H1 (cell line): ENCODE results near the gene MEF2C. TPM values are rescaled to one million over a fixed set of nuclear protein-coding genes. Genes with fewer than 3 reads are reported as not detected.

ENCODE experiments used
- CTCF ChIA-PET: fragments of 300-600 bp; sonication (Branson Sonifier 250); formaldehyde crosslinking; loops from one replicate; lab custom pipeline; 2021; ENCODE audit not compliant: partially characterized antibody; lab: Charles Lee
- POLR2A ChIA-PET: fragments of 300-600 bp; sonication (Branson Sonifier 250); formaldehyde crosslinking; loops from one replicate; lab custom pipeline; 2021; ENCODE audit warnings: inconsistent platforms; ENCODE audit not compliant: partially characterized antibody; lab: Charles Lee
- DNase-seq, 2 experiments: peaks; one replicate each; pipeline versions ENCODE4 v3.0.0 to v3.0.0-alpha.2; 2010 to 2022; ENCODE audit warnings: low spot score in 2 of 2, low read depth in 1 of 2, mixed read lengths in 1 of 2
- FAIRE-seq: peaks from 2 replicates; lab custom pipeline; 2011; peaks lifted over from hg19 to GRCh38; lab: Jason Lieb, UNC
- H2AFZ ChIP-seq: 2 replicates; pipeline ENCODE4 v1.8.1; 2012; ENCODE audit warnings: low read length, inconsistent platforms
- H2AK5ac ChIP-seq: 2 replicates; pipeline ENCODE4 v1.6.1; 2013; ENCODE audit warnings: low read depth, low read length
- H2BK120ac ChIP-seq: replicated peaks from 2 replicates; pipeline ENCODE3; 2013; ENCODE audit warnings: low read depth, low read length, inconsistent platforms
- H2BK12ac ChIP-seq: 2 replicates; pipeline ENCODE4 v1.6.1; 2013; ENCODE audit warnings: low read depth, low read length
- H2BK15ac ChIP-seq: 2 replicates; pipeline ENCODE4 v1.6.1; 2013; ENCODE audit warnings: low read length
- H2BK20ac ChIP-seq: 2 replicates; pipeline ENCODE4 v1.6.1; 2013; ENCODE audit warnings: low read length
- H2BK5ac ChIP-seq: 2 replicates; pipeline ENCODE4 v1.6.1; 2013; ENCODE audit warnings: low read depth, low read length
- H3K14ac ChIP-seq: 2 replicates; pipeline ENCODE4 v1.6.1; 2013; ENCODE audit warnings: inconsistent platforms; ENCODE audit not compliant: insufficient read length
- H3K18ac ChIP-seq: 2 replicates; pipeline ENCODE4 v1.6.1; 2013; ENCODE audit warnings: low read length; ENCODE audit errors: extremely low read depth
- H3K23ac ChIP-seq: 2 replicates; pipeline ENCODE4 v1.6.1; 2013; ENCODE audit warnings: inconsistent platforms; ENCODE audit not compliant: insufficient read length
- H3K23me2 ChIP-seq: 2 replicates; pipeline ENCODE4 v1.6.1; 2013; ENCODE audit warnings: low read depth, low read length
- H3K27ac ChIP-seq: 2 replicates; pipeline ENCODE4 v1.6.1; 2011; ENCODE audit warnings: low read depth, low read length, inconsistent platforms
- H3K27me3 ChIP-seq, 4 experiments: replicated peaks in 1 of 4; 1 replicate in 1 of 4; 2 replicates in 3 of 4; pipeline versions ENCODE4 v1.6.1 to v1.8.1; 2011 to 2013; ENCODE audit warnings: low read length in 3 of 4, mild to moderate bottlenecking in 3 of 4, inconsistent platforms in 2 of 4, mixed read lengths in 2 of 4, moderate library complexity in 1 of 4; ENCODE audit not compliant: control insufficient read depth in 3 of 4, insufficient read depth in 3 of 4; ENCODE audit errors: extremely low read depth in 1 of 4
- H3K36me3 ChIP-seq, 4 experiments: 2 replicates each; pipeline versions ENCODE4 v1.6.1 to v1.8.1; 2011 to 2013; ENCODE audit warnings: mild to moderate bottlenecking in 4 of 4, low read length in 3 of 4, moderate library complexity in 2 of 4, control low read depth in 1 of 4, inconsistent platforms in 1 of 4; ENCODE audit not compliant: insufficient read depth in 4 of 4, control insufficient read depth in 2 of 4
- H3K4ac ChIP-seq: replicated peaks from 2 replicates; pipeline ENCODE3; 2013; ENCODE audit warnings: low read length, low read depth, mixed read lengths, inconsistent platforms; ENCODE audit not compliant: insufficient read length
- H3K4me1 ChIP-seq, 4 experiments: replicated peaks in 1 of 4; 1 replicate in 1 of 4; 2 replicates in 3 of 4; pipeline versions ENCODE4 v1.6.1 to v1.8.1; 2011 to 2013; ENCODE audit warnings: low read length in 3 of 4, inconsistent platforms in 2 of 4, mixed read lengths in 1 of 4; ENCODE audit not compliant: insufficient read depth in 4 of 4, control insufficient read depth in 3 of 4
- H3K4me2 ChIP-seq, 2 experiments: 2 replicates each; pipeline versions ENCODE4 v1.6.1 to v1.8.1; 2011 to 2013; ENCODE audit warnings: low read depth in 2 of 2, low read length in 2 of 2, control low read depth in 1 of 2, inconsistent platforms in 1 of 2, mild to moderate bottlenecking in 1 of 2; ENCODE audit not compliant: insufficient read depth in 1 of 2
- H3K4me3 ChIP-seq, 4 experiments: fragments of 200-600, 300-600 bp in 1 of 4; sonication (generic), shearing (Covaris generic), sonication (Bioruptor Twin) in 1 of 4; 2 replicates each; pipeline versions ENCODE4 v1.5.1 to v1.8.1; 2011 to 2016; ENCODE audit warnings: low read length in 4 of 4, low read depth in 3 of 4, control low read depth in 2 of 4, inconsistent platforms in 2 of 4, mild to moderate bottlenecking in 2 of 4, mixed read lengths in 1 of 4, moderate library complexity in 1 of 4; ENCODE audit not compliant: insufficient read depth in 2 of 4; ENCODE audit errors: extremely low read depth in 1 of 4
- H3K56ac ChIP-seq: replicated peaks from 2 replicates; pipeline ENCODE3; 2013; ENCODE audit warnings: low read depth, mild to moderate bottlenecking, mixed read lengths, low read length, inconsistent platforms; ENCODE audit not compliant: insufficient read length
- H3K79me1 ChIP-seq: 2 replicates; pipeline ENCODE4 v1.6.1; 2013; ENCODE audit warnings: low read depth, low read length, control low read depth
- H3K79me2 ChIP-seq, 2 experiments: 2 replicates each; pipeline versions ENCODE4 v1.6.1 to v1.8.1; 2012 to 2013; ENCODE audit warnings: low read length in 2 of 2, mild to moderate bottlenecking in 2 of 2, inconsistent platforms in 1 of 2; ENCODE audit not compliant: insufficient read depth in 2 of 2, control insufficient read depth in 1 of 2
- H3K9ac ChIP-seq, 4 experiments: replicated peaks in 1 of 4; 1 replicate in 1 of 4; 2 replicates in 3 of 4; pipeline versions ENCODE4 v1.6.1 to v1.8.1; 2011 to 2013; ENCODE audit warnings: low read depth in 3 of 4, low read length in 3 of 4, control low read depth in 2 of 4, mild to moderate bottlenecking in 2 of 4, moderate library complexity in 2 of 4, inconsistent platforms in 1 of 4; ENCODE audit errors: extremely low read depth in 1 of 4
- H3K9me3 ChIP-seq, 2 experiments: 2 replicates each; pipeline versions ENCODE4 v1.6.1 to v1.8.1; 2012 to 2013; ENCODE audit warnings: mild to moderate bottlenecking in 2 of 2, moderate library complexity in 2 of 2, control low read depth in 1 of 2, inconsistent platforms in 1 of 2, low read depth in 1 of 2, low read length in 1 of 2, mixed read lengths in 1 of 2; ENCODE audit not compliant: insufficient read depth in 2 of 2
- H4K20me1 ChIP-seq, 2 experiments: replicated peaks in 1 of 2; 2 replicates each; pipeline versions ENCODE3 to v1.8.1; 2011 to 2013; ENCODE audit warnings: inconsistent platforms in 2 of 2, low read length in 2 of 2, mild to moderate bottlenecking in 1 of 2; ENCODE audit not compliant: insufficient read depth in 2 of 2, control insufficient read depth in 1 of 2
- H4K5ac ChIP-seq: 2 replicates; pipeline ENCODE4 v1.6.1; 2013; ENCODE audit warnings: low read length, low read depth, mixed read lengths, inconsistent platforms; ENCODE audit not compliant: insufficient read length
- H4K8ac ChIP-seq: 2 replicates; pipeline ENCODE4 v1.8.0; 2013; ENCODE audit warnings: mild to moderate bottlenecking, moderate library complexity, low read length, inconsistent platforms; ENCODE audit not compliant: insufficient read depth; ENCODE audit errors: extremely low read depth
- H4K91ac ChIP-seq: replicated peaks from 2 replicates; pipeline ENCODE3; 2013; ENCODE audit warnings: low read length, mixed read lengths, inconsistent platforms; ENCODE audit not compliant: insufficient read length
- CHD2 ChIP-seq: IDR thresholded peaks from 2 replicates; pipeline ENCODE4 v1.6.1; 2012; ENCODE audit warnings: low read length, improper control_type of control experiment
- JUN ChIP-seq: IDR thresholded peaks from 2 replicates; pipeline ENCODE4 v1.6.1; 2011; ENCODE audit warnings: low read depth, mild to moderate bottlenecking, improper control_type of control experiment, low read length
- KDM4A ChIP-seq: IDR thresholded peaks from one replicate; pipeline ENCODE4 v1.7.1; 2012; ENCODE audit warnings: low read depth, mild to moderate bottlenecking, moderate library complexity, low read length, inconsistent platforms; ENCODE audit not compliant: severe bottlenecking
- NANOG ChIP-seq: IDR thresholded peaks from 2 replicates; pipeline ENCODE4 v1.6.1; 2011; ENCODE audit warnings: low read length, low read depth, mild to moderate bottlenecking, inconsistent platforms; ENCODE audit not compliant: insufficient read depth, poor library complexity, severe bottlenecking
- POLR2A ChIP-seq, 2 experiments: IDR thresholded peaks; 1 replicate in 1 of 2; 2 replicates in 1 of 2; pipeline ENCODE4 v1.6.1; 2011; ENCODE audit warnings: low read depth in 2 of 2, low read length in 2 of 2, mild to moderate bottlenecking in 2 of 2; ENCODE audit errors: control extremely low read depth in 1 of 2
- RBBP5 ChIP-seq: IDR thresholded peaks from 2 replicates; pipeline ENCODE4 v1.7.1; 2012; ENCODE audit warnings: low read depth, mild to moderate bottlenecking, inconsistent platforms, low read length, moderate library complexity, borderline replicate concordance
- TEAD4 ChIP-seq: IDR thresholded peaks from 2 replicates; pipeline ENCODE4 v1.6.1; 2012; ENCODE audit warnings: low read depth, low read length, inconsistent platforms, mixed read lengths
- WGBS, 2 experiments: shearing (Covaris generic) in 1 of 2; methylation state at CpG; one replicate each; pipeline versions ENCODE4 v1.1.6 to v1.1.7; 2013 to 2015; ENCODE audit warnings: low lambda C conversion rate in 2 of 2, mixed read lengths in 2 of 2, inconsistent platforms in 1 of 2, low coverage in 1 of 2, missing lambda C conversion rate in 1 of 2; ENCODE audit not compliant: insufficient replicate concordance in 2 of 2, insufficient coverage in 1 of 2, insufficient read length in 1 of 2; ENCODE audit errors: extremely low coverage in 1 of 2, missing lambda C conversion rate in 1 of 2; 5-methylcytosine and 5-hydroxymethylcytosine counted together
- polyA plus RNA-seq, 7 experiments: library from polyadenylated mRNA; depleted of rRNA in 3 of 7; stranded (reverse) in 5 of 7; unstranded in 2 of 7; fragments of >200 nt in 5 of 7; fragments of 200-250 nt in 2 of 7; gene quantifications; 1 replicate in 5 of 7; 2 replicates in 1 of 7; 4 replicates in 1 of 7; pipeline versions ENCODE4 v1.2.1 to v1.2.3, GENCODE V29; 2011 to 2013; ENCODE audit warnings: missing spikeins in 2 of 7, mixed read lengths in 2 of 7
- total RNA-seq: library from RNA; stranded (reverse); fragmentation: NEBNext Ultra II Directional; extraction: Animal tissue kit (Norgen Biotek cat#: 25700); gene quantifications from 2 replicates; pipeline ENCODE4 v1.2.1, GENCODE V29; 2021
- TF ChIP-seq, protein P1 (sequence below), 3 experiments: IDR thresholded peaks; 1 replicate in 2 of 3; 2 replicates in 1 of 3; pipeline versions ENCODE4 v1.5.1 to v1.6.1; 2011; ENCODE audit warnings: low read length in 3 of 3, mild to moderate bottlenecking in 3 of 3, inconsistent platforms in 2 of 3, low read depth in 1 of 3, moderate library complexity in 1 of 3; ENCODE audit not compliant: insufficient read depth in 1 of 3; ENCODE audit errors: control extremely low read depth in 1 of 3
- TF ChIP-seq, protein P2 (sequence below): IDR thresholded peaks from 2 replicates; pipeline ENCODE4 v1.6.1; 2012; ENCODE audit warnings: low read length, inconsistent platforms

Gene MEF2C
- total and polyA plus RNA-seq, 2 of the 8 experiments (the other 6 are each of a cell fraction or from before 2014, with no cell fraction given) = 0.59 to 0.99 TPM

DNA sequence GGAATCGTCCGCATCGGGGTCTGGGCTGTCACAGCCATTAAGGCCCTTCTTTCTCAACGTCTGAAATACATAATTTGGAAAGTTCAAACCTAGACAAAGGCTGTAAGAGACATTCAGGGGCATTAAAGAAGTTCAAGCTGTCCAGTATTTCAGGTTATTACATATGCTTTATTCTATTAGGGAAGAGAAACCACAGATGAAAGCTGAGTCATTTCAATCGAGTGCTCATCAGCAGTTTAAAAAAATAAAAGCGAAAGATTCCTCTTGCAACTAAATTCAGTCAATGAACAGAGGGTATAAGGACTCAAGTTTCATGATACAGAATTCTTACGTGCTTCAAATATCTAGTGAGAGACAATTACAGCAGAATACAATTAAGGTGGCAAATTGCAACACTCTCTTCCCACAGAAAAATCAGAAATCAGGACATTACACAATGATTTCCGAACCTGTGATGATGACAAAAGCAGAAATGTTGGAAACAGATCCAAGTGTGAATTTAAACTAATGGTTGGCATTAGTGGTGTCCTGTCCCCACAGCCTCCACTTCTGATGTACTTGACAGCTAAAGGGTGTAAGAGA, 121.6 kb downstream of the MEF2C start:
- FAIRE-seq = no peak

More for the DNA sequence above, 121.6 kb downstream of the MEF2C start:
- H3K27ac ChIP-seq = no peak overlapping the region
- no peaks in the 10 kb centered on the region for H3K36me3 ChIP-seq
- no peak for DNase-seq
- no peaks in the 10 kb centered on the region for H3K9me3 ChIP-seq
- H3K79me2 ChIP-seq = no peaks in the 10 kb centered on the region
- no peaks in the 10 kb centered on the region for H3K79me1 ChIP-seq
- H3K14ac ChIP-seq = no peak overlapping the region
- no peak overlapping the region for H3K23ac ChIP-seq
- POLR2A ChIA-PET = no interaction called here
- no peak overlapping the region for H3K4ac ChIP-seq
- no peak overlapping the region for H2AFZ ChIP-seq
- no peak overlapping the region for H4K91ac ChIP-seq
- H2BK20ac ChIP-seq = no peak overlapping the region
- CTCF ChIA-PET = interaction anchor here (1.0 to 1.1 kb wide), 2 partner anchors 29 to 32 kb away, joined by 3 to 5 read pairs; no protein-coding TSS in a partner anchor
- TF ChIP-seq POLR2A (IDR thresholded peaks at IDR 0.05; ENCODE audit: control extremely low read depth in 1 of 2, low read depth in 2 of 2, low read length in 2 of 2) (no peak), RBBP5 (no peak), CHD2 (no peak), KDM4A (no peak), NANOG (no peak), JUN (no peak), TEAD4 (no peak)
- TF ChIP-seq, protein P1, sequence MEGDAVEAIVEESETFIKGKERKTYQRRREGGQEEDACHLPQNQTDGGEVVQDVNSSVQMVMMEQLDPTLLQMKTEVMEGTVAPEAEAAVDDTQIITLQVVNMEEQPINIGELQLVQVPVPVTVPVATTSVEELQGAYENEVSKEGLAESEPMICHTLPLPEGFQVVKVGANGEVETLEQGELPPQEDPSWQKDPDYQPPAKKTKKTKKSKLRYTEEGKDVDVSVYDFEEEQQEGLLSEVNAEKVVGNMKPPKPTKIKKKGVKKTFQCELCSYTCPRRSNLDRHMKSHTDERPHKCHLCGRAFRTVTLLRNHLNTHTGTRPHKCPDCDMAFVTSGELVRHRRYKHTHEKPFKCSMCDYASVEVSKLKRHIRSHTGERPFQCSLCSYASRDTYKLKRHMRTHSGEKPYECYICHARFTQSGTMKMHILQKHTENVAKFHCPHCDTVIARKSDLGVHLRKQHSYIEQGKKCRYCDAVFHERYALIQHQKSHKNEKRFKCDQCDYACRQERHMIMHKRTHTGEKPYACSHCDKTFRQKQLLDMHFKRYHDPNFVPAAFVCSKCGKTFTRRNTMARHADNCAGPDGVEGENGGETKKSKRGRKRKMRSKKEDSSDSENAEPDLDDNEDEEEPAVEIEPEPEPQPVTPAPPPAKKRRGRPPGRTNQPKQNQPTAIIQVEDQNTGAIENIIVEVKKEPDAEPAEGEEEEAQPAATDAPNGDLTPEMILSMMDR (IDR thresholded peaks at IDR 0.05; ENCODE audit: control extremely low read depth in 1 of 3, insufficient read depth in 1 of 3, low read depth in 1 of 3, low read length in 3 of 3) = no peak
- TF ChIP-seq, protein P2, sequence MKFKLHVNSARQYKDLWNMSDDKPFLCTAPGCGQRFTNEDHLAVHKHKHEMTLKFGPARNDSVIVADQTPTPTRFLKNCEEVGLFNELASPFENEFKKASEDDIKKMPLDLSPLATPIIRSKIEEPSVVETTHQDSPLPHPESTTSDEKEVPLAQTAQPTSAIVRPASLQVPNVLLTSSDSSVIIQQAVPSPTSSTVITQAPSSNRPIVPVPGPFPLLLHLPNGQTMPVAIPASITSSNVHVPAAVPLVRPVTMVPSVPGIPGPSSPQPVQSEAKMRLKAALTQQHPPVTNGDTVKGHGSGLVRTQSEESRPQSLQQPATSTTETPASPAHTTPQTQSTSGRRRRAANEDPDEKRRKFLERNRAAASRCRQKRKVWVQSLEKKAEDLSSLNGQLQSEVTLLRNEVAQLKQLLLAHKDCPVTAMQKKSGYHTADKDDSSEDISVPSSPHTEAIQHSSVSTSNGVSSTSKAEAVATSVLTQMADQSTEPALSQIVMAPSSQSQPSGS = no peak
- WGBS, 2 experiments = 92% methylated on average over 8 of the region's 8 CpGs; no CpG with 5 or more reads in 1 of the 2 experiments
- H3K18ac ChIP-seq = no peak overlapping the region
- no peaks in the 10 kb centered on the region for H4K20me1 ChIP-seq
- no peaks in the 10 kb centered on the region; a peak in 1 of 7 replicates for H3K27me3 ChIP-seq
- H4K8ac ChIP-seq = no peak overlapping the region
- peaks cover 0 to 2% (median 0%) of the 10 kb centered on the region in 4 experiments; a peak in 1 of 7 replicates for H3K4me1 ChIP-seq
- H4K5ac ChIP-seq = no peak overlapping the region
- H2BK12ac ChIP-seq = no peak overlapping the region
- no peak overlapping the region for H3K4me3 ChIP-seq
- no peak overlapping the region for H3K9ac ChIP-seq
- H3K56ac ChIP-seq = no peak overlapping the region
- H2BK5ac ChIP-seq = no peak overlapping the region
- no peak overlapping the region for H3K4me2 ChIP-seq
- H2BK15ac ChIP-seq = no peak overlapping the region
- no peak overlapping the region for H2BK120ac ChIP-seq
- H3K23me2 ChIP-seq = no peaks in the 10 kb centered on the region
- H2AK5ac ChIP-seq = no peak overlapping the region
